OCI-LY7 (cell line): ENCODE measurements around the gene SH2D7. TPM values are rescaled to one million over a fixed set of nuclear protein-coding genes. Genes with fewer than 3 reads are reported as not detected.

ENCODE experiments used
- BruUV-seq: library from RNA; stranded (reverse); fragments of 400-500 nt; replicated peaks from 2 replicates; lab custom pipeline; 2021; lab: Mats Ljungman, UMichigan
- CTCF ChIA-PET: fragments of 300-600 bp; sonication (Branson Sonifier 250); formaldehyde crosslinking; loops from one replicate; lab custom pipeline; 2022; ENCODE audit warnings: antibody characterized with exemption; ENCODE audit not compliant: unreplicated experiment; lab: Charles Lee
- POLR2A ChIA-PET: fragments of 300-600 bp; sonication (Branson Sonifier 250); formaldehyde crosslinking; loops from one replicate; lab custom pipeline; 2022; ENCODE audit warnings: antibody characterized with exemption; lab: Charles Lee
- DNase-seq: peaks from one replicate; pipeline ENCODE4 v3.0.0-alpha.2; 2015; ENCODE audit warnings: low spot score
- H2AFZ ChIP-seq: fragments of 200-600 bp; sonication (generic), shearing (Covaris generic); 2 replicates; pipeline ENCODE4 v1.6.1; 2014; ENCODE audit warnings: mild to moderate bottlenecking, antibody characterized with exemption, low read length, moderate library complexity
- H3K27ac ChIP-seq: fragments of 200-600 bp; sonication (generic); 2 replicates; pipeline ENCODE4 v1.5.1; 2014; ENCODE audit warnings: mixed run types, low read depth, mild to moderate bottlenecking, moderate library complexity, low read length, inconsistent platforms; ENCODE audit not compliant: poor library complexity, severe bottlenecking
- H3K36me3 ChIP-seq: fragments of 200-600 bp; sonication (generic); 2 replicates; pipeline ENCODE4 v1.6.1; 2014; ENCODE audit warnings: mild to moderate bottlenecking, antibody characterized with exemption, low read length, moderate library complexity, mixed read lengths; ENCODE audit not compliant: insufficient read depth
- H3K4me1 ChIP-seq: fragments of 200-600 bp; sonication (generic); 2 replicates; pipeline ENCODE4 v1.5.1; 2014; ENCODE audit warnings: mild to moderate bottlenecking, low read length; ENCODE audit not compliant: insufficient read depth, poor library complexity, severe bottlenecking
- H3K4me2 ChIP-seq: fragments of 200-600 bp; sonication (generic); 2 replicates; pipeline ENCODE4 v1.6.1; 2014; ENCODE audit warnings: mild to moderate bottlenecking, low read length
- H3K4me3 ChIP-seq: fragments of 200-600 bp; sonication (generic); 2 replicates; pipeline ENCODE4 v1.5.1; 2014; ENCODE audit warnings: mild to moderate bottlenecking, low read depth, low read length; ENCODE audit not compliant: poor library complexity, severe bottlenecking
- H3K79me2 ChIP-seq: fragments of 200-600 bp; sonication (generic); 2 replicates; pipeline ENCODE4 v1.6.1; 2016; ENCODE audit warnings: low read depth, mild to moderate bottlenecking, low read length, moderate library complexity, mixed read lengths; ENCODE audit not compliant: insufficient read depth
- H3K9me2 ChIP-seq: fragments of 200-600 bp; sonication (generic); 2 replicates; pipeline ENCODE4 v1.6.1; 2016; ENCODE audit warnings: mild to moderate bottlenecking, low read length, mixed read lengths; ENCODE audit not compliant: insufficient read depth
- H3K9me3 ChIP-seq: fragments of 200-600 bp; sonication (generic); 2 replicates; pipeline ENCODE4 v1.6.1; 2014; ENCODE audit warnings: mild to moderate bottlenecking, mixed run types, low read length, mixed read lengths
- H4K20me1 ChIP-seq: fragments of 200-600 bp; sonication (generic); 2 replicates; pipeline ENCODE4 v1.6.1; 2014; ENCODE audit warnings: mild to moderate bottlenecking, antibody characterized with exemption, low read length, moderate library complexity, mixed read lengths; ENCODE audit not compliant: insufficient read depth
- EZH2phosphoT487 ChIP-seq: fragments of 200-600 bp; sonication (generic); IDR thresholded peaks from 2 replicates; pipeline ENCODE4 v1.6.1; 2018; ENCODE audit warnings: low read depth, borderline replicate concordance, mild to moderate bottlenecking, mixed run types, antibody characterized with exemption, low read length, moderate library complexity, mixed read lengths
- intact Hi-C: fragments of 100-400 bp; cut with micrococcal nuclease; formaldehyde crosslinking; loops from one replicate; pipeline ENCODE4 v1.10.0; 2022; ENCODE audit not compliant: unreplicated experiment
- total RNA-seq, 2 experiments: library from RNA; depleted of rRNA in 1 of 2; stranded (reverse); fragments of >200 nt in 1 of 2; shearing (Covaris generic) in 1 of 2; gene quantifications; 2 replicates each; pipeline ENCODE4 v1.2.3, GENCODE V29; 2014 to 2022
- TF ChIP-seq, protein P1 (sequence below): fragments of 200-600 bp; sonication (generic); conservative IDR thresholded peaks from 2 replicates; pipeline ENCODE4 v1.5.1; 2014; ENCODE audit warnings: mild to moderate bottlenecking, antibody characterized with exemption, low read length, moderate library complexity, mixed read lengths

The SH2D7 gene
- total RNA-seq, 2 experiments from 2014 or later = not detected

DNA sequence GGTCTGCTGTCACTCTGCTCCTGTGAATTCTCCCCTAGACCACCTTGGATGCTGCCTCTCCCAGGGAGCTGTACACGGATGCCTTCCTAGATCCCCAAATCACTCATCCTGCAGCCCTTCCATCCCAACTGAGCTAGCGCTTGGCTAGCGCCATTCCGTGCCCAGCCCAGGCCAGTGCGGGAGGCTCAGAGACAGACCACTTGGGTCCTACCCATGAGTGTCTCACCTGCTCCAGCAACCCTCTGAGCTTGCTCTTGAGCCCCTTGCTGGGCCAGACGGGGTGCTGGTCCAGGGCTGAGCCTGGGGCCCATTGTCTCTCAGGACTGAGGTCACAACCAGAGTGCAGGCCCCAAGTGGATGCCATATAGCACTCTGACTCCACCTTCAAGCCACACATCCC is 17.7 kb downstream of the SH2D7 start:
- Histone ChIP-seq H3K36me3 (no peaks in the 10 kb centered on the region), H3K79me2 (no peaks in the 10 kb centered on the region), H3K27ac (no peak overlapping the region), H3K9me2 (no peaks in the 10 kb centered on the region), H2AFZ (no peak overlapping the region), H3K4me3 (no peak overlapping the region), H4K20me1 (no peaks in the 10 kb centered on the region), H3K9me3 (no peaks in the 10 kb centered on the region), H3K4me1 (peaks cover 5% of the 10 kb centered on the region), H3K4me2 (no peak overlapping the region)
- no TSS peak for BruUV-seq
- intact Hi-C loops = loop anchor here (5.0 kb wide), 2 partner anchors 312 to 597 kb away; no protein-coding TSS in a partner anchor
- ChIA-PET CTCF (no interaction called here), POLR2A (interaction anchor here (0.7 kb wide), 1 partner anchor 126 kb away, joined by 3 read pairs; no protein-coding TSS in a partner anchor)
- DNase-seq = no peak
- TF ChIP-seq, protein P1, sequence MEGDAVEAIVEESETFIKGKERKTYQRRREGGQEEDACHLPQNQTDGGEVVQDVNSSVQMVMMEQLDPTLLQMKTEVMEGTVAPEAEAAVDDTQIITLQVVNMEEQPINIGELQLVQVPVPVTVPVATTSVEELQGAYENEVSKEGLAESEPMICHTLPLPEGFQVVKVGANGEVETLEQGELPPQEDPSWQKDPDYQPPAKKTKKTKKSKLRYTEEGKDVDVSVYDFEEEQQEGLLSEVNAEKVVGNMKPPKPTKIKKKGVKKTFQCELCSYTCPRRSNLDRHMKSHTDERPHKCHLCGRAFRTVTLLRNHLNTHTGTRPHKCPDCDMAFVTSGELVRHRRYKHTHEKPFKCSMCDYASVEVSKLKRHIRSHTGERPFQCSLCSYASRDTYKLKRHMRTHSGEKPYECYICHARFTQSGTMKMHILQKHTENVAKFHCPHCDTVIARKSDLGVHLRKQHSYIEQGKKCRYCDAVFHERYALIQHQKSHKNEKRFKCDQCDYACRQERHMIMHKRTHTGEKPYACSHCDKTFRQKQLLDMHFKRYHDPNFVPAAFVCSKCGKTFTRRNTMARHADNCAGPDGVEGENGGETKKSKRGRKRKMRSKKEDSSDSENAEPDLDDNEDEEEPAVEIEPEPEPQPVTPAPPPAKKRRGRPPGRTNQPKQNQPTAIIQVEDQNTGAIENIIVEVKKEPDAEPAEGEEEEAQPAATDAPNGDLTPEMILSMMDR = no peak
- TF ChIP-seq EZH2phosphoT487 = no peak

DNA sequence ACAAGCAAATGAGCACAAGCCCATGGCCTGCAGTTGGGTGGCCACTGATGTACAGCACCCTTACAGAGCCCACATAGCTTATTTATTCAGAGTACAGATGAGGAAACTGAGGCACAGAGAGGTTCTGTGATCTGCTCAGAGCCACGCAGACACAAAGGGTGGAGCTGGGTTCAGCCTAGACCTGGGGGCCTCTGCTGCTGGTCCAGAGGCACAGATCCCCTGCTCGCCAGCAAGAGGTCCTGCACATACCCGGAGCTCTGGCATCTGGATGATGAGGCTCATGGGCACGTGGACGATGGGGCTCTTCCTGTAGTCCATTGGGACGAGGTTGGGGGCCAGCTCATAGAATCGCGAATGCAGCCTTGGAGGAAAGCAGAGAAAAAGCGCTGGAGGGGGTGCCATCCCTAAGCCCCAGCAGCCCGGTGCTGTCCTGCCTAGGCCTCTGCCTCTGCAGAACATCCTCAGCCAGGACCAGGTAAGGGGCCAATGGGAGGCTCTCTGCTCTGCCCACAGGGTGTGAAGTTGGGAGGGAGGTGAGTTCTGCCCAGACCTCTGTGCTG is 18.6 kb downstream of the SH2D7 start:
- ChIA-PET POLR2A (no interaction called here), CTCF (no interaction called here)
- Histone ChIP-seq H3K9me3 (no peaks in the 10 kb centered on the region), H3K4me2 (no peak overlapping the region), H4K20me1 (no peaks in the 10 kb centered on the region), H3K9me2 (no peaks in the 10 kb centered on the region), H3K36me3 (no peaks in the 10 kb centered on the region), H3K27ac (no peak overlapping the region), H3K4me1 (peaks cover 5% of the 10 kb centered on the region), H3K79me2 (no peaks in the 10 kb centered on the region), H3K4me3 (no peak overlapping the region), H2AFZ (no peak overlapping the region)
- TF ChIP-seq EZH2phosphoT487 = no peak
- TF ChIP-seq, protein P1 = no peak
- no TSS peak for BruUV-seq
- no peak for DNase-seq
- intact Hi-C loops = loop anchor here (5.0 kb wide), 2 partner anchors 311 to 596 kb away; no protein-coding TSS in a partner anchor

DNA sequence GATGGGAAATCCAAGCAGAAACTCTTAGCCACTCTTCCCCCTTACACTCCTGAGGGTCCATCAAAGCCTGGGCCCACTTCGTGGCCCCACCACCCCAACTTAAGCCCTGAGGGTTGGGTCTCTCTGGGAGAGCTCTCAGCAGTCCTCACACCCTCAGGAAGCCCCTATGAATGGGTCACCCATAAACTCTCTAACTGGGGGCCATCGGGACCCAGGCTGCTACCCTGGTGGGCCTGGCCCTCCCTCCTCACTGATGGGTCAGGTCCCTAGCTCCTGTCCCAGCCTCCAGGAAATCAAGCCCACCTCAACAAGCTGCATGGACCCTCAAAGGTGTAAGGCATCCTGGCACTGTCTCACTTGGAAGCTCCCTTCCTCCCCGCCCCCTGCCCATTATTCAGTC is 19.4 kb downstream of the SH2D7 start:
- no peaks in the 10 kb centered on the region for H4K20me1 ChIP-seq
- no peaks in the 10 kb centered on the region for H3K9me3 ChIP-seq
- no peak overlapping the region for H3K27ac ChIP-seq
- H3K4me1 ChIP-seq = peaks cover 5% of the 10 kb centered on the region
- H3K4me2 ChIP-seq = no peak overlapping the region
- TF ChIP-seq, protein P1 = no peak
- TF ChIP-seq EZH2phosphoT487 = no peak
- DNase-seq = no peak
- no peak overlapping the region for H3K4me3 ChIP-seq
- intact Hi-C loops = loop anchor here (5.0 kb wide), 2 partner anchors 311 to 596 kb away; no protein-coding TSS in a partner anchor
- H3K36me3 ChIP-seq = no peaks in the 10 kb centered on the region
- CTCF ChIA-PET = interaction anchor here (1.8 kb wide), 1 partner anchor 112 kb away, joined by 5 read pairs; no protein-coding TSS in a partner anchor
- POLR2A ChIA-PET = no interaction called here
- H3K9me2 ChIP-seq = no peaks in the 10 kb centered on the region
- no TSS peak for BruUV-seq
- H3K79me2 ChIP-seq = no peaks in the 10 kb centered on the region
- H2AFZ ChIP-seq = no peak overlapping the region
